HL-60 (cell line): ENCODE results near the gene IPO13.

Experiments used
- DNase-seq, 2 experiments: peaks; one replicate each; pipeline ENCODE4 v3.0.0-alpha.2; 2010 to 2020; ENCODE audit warnings: low read depth in 1 of 2, low spot score in 1 of 2
- H3K27ac ChIP-seq: fragments of 250-450 bp; sonication (Bioruptor Pico); replicated peaks from 2 replicates; pipeline ENCODE4 v1.5.1; 2020; ENCODE audit warnings: mild to moderate bottlenecking, moderate library complexity
- H3K27me3 ChIP-seq: fragments of 250-450 bp; sonication (Bioruptor Pico); 2 replicates; pipeline ENCODE4 v1.5.1; 2021; ENCODE audit warnings: mild to moderate bottlenecking, moderate library complexity; ENCODE audit not compliant: insufficient read depth, poor library complexity, severe bottlenecking
- H3K4me3 ChIP-seq: replicated peaks from 2 replicates; pipeline ENCODE4 v1.5.1; 2011; ENCODE audit warnings: mild to moderate bottlenecking, control low read depth, low read length; ENCODE audit not compliant: insufficient read depth
- CTCF ChIP-seq: IDR thresholded peaks from one replicate; pipeline ENCODE4 v1.5.1; 2011; ENCODE audit warnings: low read length, control low read depth, inconsistent platforms; ENCODE audit not compliant: insufficient read depth
- GABPA ChIP-seq: IDR thresholded peaks from 2 replicates; pipeline ENCODE4 v1.6.1; 2012; ENCODE audit warnings: low read depth
- POLR2AphosphoS5 ChIP-seq: IDR thresholded peaks from 2 replicates; pipeline ENCODE4 v1.6.1; 2012; ENCODE audit warnings: low read depth
- SPI1 ChIP-seq: IDR thresholded peaks from 2 replicates; pipeline ENCODE4 v1.6.1; 2012; ENCODE audit warnings: low read depth, mild to moderate bottlenecking, borderline replicate concordance
- TF ChIP-seq, protein P1 (sequence below): IDR thresholded peaks from 2 replicates; pipeline ENCODE4 v1.6.1; 2012; ENCODE audit warnings: low read depth; ENCODE audit not compliant: insufficient replicate concordance

IPO13 gene

DNA sequence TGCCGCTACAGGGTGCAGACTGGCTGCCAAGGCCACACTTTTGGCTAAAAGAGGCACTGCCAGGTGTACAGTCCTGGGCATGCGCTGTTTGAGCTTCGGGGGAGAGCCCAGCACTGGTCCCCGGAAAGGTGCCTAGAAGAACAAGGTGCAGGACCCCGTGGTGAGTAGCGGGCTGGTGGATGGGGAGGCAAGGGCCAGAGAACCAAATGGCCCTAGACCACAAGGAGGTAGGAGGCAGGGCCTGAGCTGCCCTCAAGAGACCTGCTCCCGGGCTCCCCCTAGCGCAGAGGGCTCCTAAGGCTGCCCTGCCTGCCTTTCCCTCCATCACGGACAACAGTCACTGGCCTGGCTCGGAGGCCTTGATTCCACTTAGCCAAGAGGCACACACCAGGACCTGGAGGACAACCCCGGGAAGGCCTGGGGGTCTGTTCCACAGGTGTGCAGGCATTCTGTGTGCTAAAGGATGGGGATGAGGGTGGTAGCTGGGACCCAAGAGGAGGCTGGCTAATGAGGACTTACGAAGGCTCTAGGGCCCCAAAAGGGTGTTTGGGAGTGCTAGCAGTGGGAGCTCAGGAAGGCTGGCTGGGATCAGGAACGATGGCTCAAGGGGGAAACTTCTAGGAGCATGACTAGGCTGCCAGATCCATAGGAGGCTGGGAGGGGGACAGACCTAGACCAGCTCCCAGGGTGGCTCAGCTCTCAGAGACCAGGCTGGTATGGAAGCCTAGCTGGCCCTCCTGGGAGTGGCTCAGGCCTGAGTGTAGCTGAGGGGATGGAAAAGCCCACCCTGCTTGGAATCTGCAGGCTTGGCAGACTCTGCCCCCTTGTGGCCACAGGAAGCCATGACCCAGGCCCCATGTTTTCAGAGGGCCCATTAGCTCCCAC is 12.4 kb upstream of the IPO13 start:
- Histone ChIP-seq H3K27me3 (no peaks in the 10 kb centered on the region), H3K27ac (no peak overlapping the region), H3K4me3 (no peak overlapping the region)
- peak; percentile 33 to 78 for DNase-seq
- TF ChIP-seq CTCF (peak; percentile 82), POLR2AphosphoS5 (no peak), SPI1 (no peak), GABPA (no peak)
- TF ChIP-seq, protein P1, sequence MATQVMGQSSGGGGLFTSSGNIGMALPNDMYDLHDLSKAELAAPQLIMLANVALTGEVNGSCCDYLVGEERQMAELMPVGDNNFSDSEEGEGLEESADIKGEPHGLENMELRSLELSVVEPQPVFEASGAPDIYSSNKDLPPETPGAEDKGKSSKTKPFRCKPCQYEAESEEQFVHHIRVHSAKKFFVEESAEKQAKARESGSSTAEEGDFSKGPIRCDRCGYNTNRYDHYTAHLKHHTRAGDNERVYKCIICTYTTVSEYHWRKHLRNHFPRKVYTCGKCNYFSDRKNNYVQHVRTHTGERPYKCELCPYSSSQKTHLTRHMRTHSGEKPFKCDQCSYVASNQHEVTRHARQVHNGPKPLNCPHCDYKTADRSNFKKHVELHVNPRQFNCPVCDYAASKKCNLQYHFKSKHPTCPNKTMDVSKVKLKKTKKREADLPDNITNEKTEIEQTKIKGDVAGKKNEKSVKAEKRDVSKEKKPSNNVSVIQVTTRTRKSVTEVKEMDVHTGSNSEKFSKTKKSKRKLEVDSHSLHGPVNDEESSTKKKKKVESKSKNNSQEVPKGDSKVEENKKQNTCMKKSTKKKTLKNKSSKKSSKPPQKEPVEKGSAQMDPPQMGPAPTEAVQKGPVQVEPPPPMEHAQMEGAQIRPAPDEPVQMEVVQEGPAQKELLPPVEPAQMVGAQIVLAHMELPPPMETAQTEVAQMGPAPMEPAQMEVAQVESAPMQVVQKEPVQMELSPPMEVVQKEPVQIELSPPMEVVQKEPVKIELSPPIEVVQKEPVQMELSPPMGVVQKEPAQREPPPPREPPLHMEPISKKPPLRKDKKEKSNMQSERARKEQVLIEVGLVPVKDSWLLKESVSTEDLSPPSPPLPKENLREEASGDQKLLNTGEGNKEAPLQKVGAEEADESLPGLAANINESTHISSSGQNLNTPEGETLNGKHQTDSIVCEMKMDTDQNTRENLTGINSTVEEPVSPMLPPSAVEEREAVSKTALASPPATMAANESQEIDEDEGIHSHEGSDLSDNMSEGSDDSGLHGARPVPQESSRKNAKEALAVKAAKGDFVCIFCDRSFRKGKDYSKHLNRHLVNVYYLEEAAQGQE = no peak

- H3K4me3 ChIP-seq = no peak overlapping the region
- DNase-seq = no peak
Measured at GRCh38 chr1:43934986-43935324, 11.8 kb upstream of the IPO13 start.

More at GRCh38 chr1:43934986-43935324, 11.8 kb upstream of the IPO13 start:
- TF ChIP-seq SPI1 = no peak
- TF ChIP-seq CTCF = no peak
- no peak for TF ChIP-seq GABPA
- TF ChIP-seq POLR2AphosphoS5 = no peak
- TF ChIP-seq, protein P1 = no peak
- Histone ChIP-seq H3K27me3 (no peaks in the 10 kb centered on the region), H3K27ac (no peak overlapping the region; the same call in 1 of the 2 replicates)
